GM12878 (cell line): ENCODE measurements around the gene BCL2L14. TPM values are rescaled to one million over a fixed set of nuclear protein-coding genes. Genes with fewer than 3 reads are reported as not detected.

Source experiments
- ATAC-seq: fragments of 200-7000 bp; cut with Tn5 transposase; 3 replicates; pipeline ENCODE4 v1.9.1; 2020; ENCODE audit warnings: mild to moderate bottlenecking, moderate library complexity
- BruUV-seq: library from RNA; stranded (reverse); fragments of 400-500 nt; replicated peaks from 2 replicates; lab custom pipeline; 2021; lab: Mats Ljungman, UMichigan
- CTCF ChIA-PET: fragments of 300-600 bp; sonication (Branson Sonifier 250); formaldehyde crosslinking; extraction: SDS; loops from one replicate; lab custom pipeline; 2021; ENCODE audit warnings: inconsistent platforms; lab: Yijun Ruan, JAX
- POLR2A ChIA-PET: fragments of 350-600 bp; formaldehyde crosslinking; extraction: SDS; loops from one replicate; lab custom pipeline; 2021; ENCODE audit warnings: inconsistent platforms; lab: Charles Lee
- RAD21 ChIA-PET: fragments of 300-600 bp; sonication (Branson Sonifier 250); formaldehyde crosslinking; loops from one replicate; lab custom pipeline; 2023; ENCODE audit warnings: antibody characterized with exemption; ENCODE audit not compliant: unreplicated experiment; lab: Charles Lee
- SMC1A ChIA-PET: fragments of 300-600 bp; sonication (Branson Sonifier 250); formaldehyde crosslinking; loops from one replicate; lab custom pipeline; 2023; ENCODE audit not compliant: unreplicated experiment, uncharacterized antibody; lab: Charles Lee
- DNase-seq: peaks from one replicate; pipeline ENCODE4 v3.0.0-alpha.2; 2011; ENCODE audit warnings: low read depth, low spot score
- FAIRE-seq: peaks from 3 replicates; lab custom pipeline; 2011; peaks lifted over from hg19 to GRCh38; lab: Jason Lieb, UNC
- H2AFZ ChIP-seq: 2 replicates; pipeline ENCODE4 v1.6.0; 2011; ENCODE audit warnings: low read depth, low read length, control low read depth; ENCODE audit not compliant: control insufficient read depth
- H3K27ac ChIP-seq: 2 replicates; pipeline ENCODE4 v1.5.1; 2011; ENCODE audit warnings: control low read depth; ENCODE audit not compliant: control insufficient read depth, insufficient read depth
- H3K27me3 ChIP-seq, 2 experiments: replicated peaks in 1 of 2; 2 replicates each; pipeline versions ENCODE4 v1.6.0 to v1.6.1; 2011; ENCODE audit warnings: low read length in 1 of 2; ENCODE audit not compliant: control insufficient read depth in 2 of 2, insufficient read depth in 2 of 2
- H3K36me3 ChIP-seq, 2 experiments: 2 replicates each; pipeline ENCODE4 v1.5.1; 2011; ENCODE audit warnings: low read length in 1 of 2; ENCODE audit not compliant: control insufficient read depth in 2 of 2, insufficient read depth in 2 of 2
- H3K4me1 ChIP-seq: 2 replicates; pipeline ENCODE4 v1.6.1; 2011; ENCODE audit warnings: mild to moderate bottlenecking, low read length, moderate library complexity, mixed read lengths; ENCODE audit not compliant: control insufficient read depth, insufficient read depth
- H3K4me2 ChIP-seq: 2 replicates; pipeline ENCODE4 v1.6.0; 2011; ENCODE audit warnings: control low read depth; ENCODE audit not compliant: control insufficient read depth, insufficient read depth
- H3K4me3 ChIP-seq: fragments of 200-600 bp; sonication (generic); 2 replicates; pipeline ENCODE4 v1.5.1; 2016
- H3K79me2 ChIP-seq: 2 replicates; pipeline ENCODE4 v1.6.0; 2011; ENCODE audit warnings: low read length; ENCODE audit not compliant: control insufficient read depth, insufficient read depth
- H3K9ac ChIP-seq: 2 replicates; pipeline ENCODE4 v1.8.0; 2011; ENCODE audit warnings: low read length, control low read depth, mixed read lengths; ENCODE audit not compliant: control insufficient read depth, insufficient read depth
- H3K9me3 ChIP-seq: replicated peaks from 3 replicates; pipeline ENCODE4 v1.5.1; 2011; ENCODE audit warnings: mild to moderate bottlenecking, low read length; ENCODE audit not compliant: control insufficient read depth, insufficient read depth
- H4K20me1 ChIP-seq: 2 replicates; pipeline ENCODE4 v1.6.0; 2011; ENCODE audit not compliant: control insufficient read depth, insufficient read depth
- BACH1 ChIP-seq: fragments of 450-650 bp; IDR thresholded peaks from 2 replicates; pipeline ENCODE4 v1.6.1; 2017; ENCODE audit warnings: mild to moderate bottlenecking, borderline replicate concordance
- CBX5 ChIP-seq: sonication (generic); IDR thresholded peaks from 2 replicates; pipeline ENCODE4 v1.6.1; 2016; ENCODE audit warnings: low read depth, moderate library complexity, mild to moderate bottlenecking, inconsistent platforms
- KDM1A ChIP-seq: fragments of 200-600 bp; sonication (generic); IDR thresholded peaks from 2 replicates; pipeline ENCODE4 v1.6.1; 2016; ENCODE audit warnings: borderline replicate concordance
- KLF5 ChIP-seq: fragments of 450-650 bp; IDR thresholded peaks from 2 replicates; pipeline ENCODE4 v1.6.1; 2014; ENCODE audit warnings: mild to moderate bottlenecking; ENCODE audit not compliant: partially characterized antibody
- LARP7 ChIP-seq: fragments of 450-650 bp; IDR thresholded peaks from 2 replicates; pipeline ENCODE4 v1.6.1; 2017; ENCODE audit warnings: mild to moderate bottlenecking
- MYC ChIP-seq: IDR thresholded peaks from 2 replicates; pipeline ENCODE4 v1.6.1; 2011; ENCODE audit warnings: mild to moderate bottlenecking, low read length, moderate library complexity, inconsistent platforms; ENCODE audit not compliant: insufficient read depth, insufficient replicate concordance, insufficient read length, severe bottlenecking
- NR2C1 ChIP-seq: fragments of 450-650 bp; IDR thresholded peaks from 2 replicates; pipeline ENCODE4 v1.6.1; 2017; ENCODE audit warnings: antibody characterized with exemption, mild to moderate bottlenecking, moderate library complexity
- NR2F1 ChIP-seq: fragments of 450-650 bp; conservative IDR thresholded peaks from 2 replicates; pipeline ENCODE4 v1.6.1; 2017; ENCODE audit warnings: mild to moderate bottlenecking
- PML ChIP-seq: IDR thresholded peaks from 2 replicates; pipeline ENCODE4 v1.6.1; 2012; ENCODE audit warnings: low read length, inconsistent platforms
- POLR2AphosphoS5 ChIP-seq: IDR thresholded peaks from 2 replicates; pipeline ENCODE4 v1.6.1; 2011; ENCODE audit warnings: mild to moderate bottlenecking, low read length, inconsistent platforms
- RAD21 ChIP-seq: IDR thresholded peaks from 2 replicates; pipeline ENCODE4 v1.6.1; 2011; ENCODE audit warnings: mild to moderate bottlenecking, low read depth, low read length, moderate library complexity; ENCODE audit not compliant: insufficient read depth
- SMARCA5 ChIP-seq: fragments of 450-650 bp; IDR thresholded peaks from 2 replicates; pipeline ENCODE4 v1.6.1; 2017; ENCODE audit warnings: mild to moderate bottlenecking
- STAT1 ChIP-seq: fragments of 450-650 bp; conservative IDR thresholded peaks from 2 replicates; pipeline ENCODE4 v1.6.1; 2014; ENCODE audit warnings: antibody characterized with exemption, mild to moderate bottlenecking
- TAF1 ChIP-seq: IDR thresholded peaks from 2 replicates; pipeline ENCODE4 v1.6.1; 2011; ENCODE audit warnings: mild to moderate bottlenecking, low read depth, low read length, borderline replicate concordance
- TCF7 ChIP-seq: IDR thresholded peaks from 2 replicates; pipeline ENCODE4 v1.6.1; 2014; ENCODE audit warnings: antibody characterized with exemption, borderline replicate concordance
- WGBS: methylation state at CpG from one replicate; pipeline ENCODE4 v1.1.6; 2016; ENCODE audit warnings: low lambda C conversion rate; ENCODE audit not compliant: insufficient replicate concordance, insufficient coverage; ENCODE audit errors: missing lambda C conversion rate; 5-methylcytosine and 5-hydroxymethylcytosine counted together
- in situ Hi-C: fragments of 300-500 bp; cut with MboI; formaldehyde crosslinking; loops from 9 replicates; pipeline ENCODE4 v1.14.3; 2018; ENCODE audit warnings: mixed read lengths
- intact Hi-C: fragments of 100-400 bp; cut with micrococcal nuclease; formaldehyde crosslinking; loops from one replicate; pipeline ENCODE4 v1.14.2; 2022; ENCODE audit not compliant: unreplicated experiment
- polyA plus RNA-seq, 11 experiments: library from polyadenylated mRNA; depleted of rRNA in 4 of 11; unstranded in 6 of 11; stranded (reverse) in 5 of 11; fragments of >200 nt; fragmentation: Nextera tagmentation in 4 of 11; fragmentation: Illumina TruSeq in 1 of 11; extraction: Ambion mirVana in 4 of 11; extraction: Trizol in 1 of 11; gene quantifications; 1 replicate in 1 of 11; 2 replicates in 10 of 11; pipeline versions ENCODE4 v1.2.1 to v1.2.3, GENCODE V29; 2011 to 2016; ENCODE audit warnings: inconsistent platforms in 2 of 11, missing spikeins in 2 of 11, low read depth in 1 of 11
- total RNA-seq, 4 experiments: library from RNA; depleted of rRNA in 3 of 4; stranded (reverse); fragments of >200 nt in 3 of 4; fragmentation: Illumina TruSeq in 1 of 4; extraction: Trizol in 1 of 4; gene quantifications; 2 replicates each; pipeline versions ENCODE4 v1.2.1 to v1.2.3, GENCODE V29; 2013 to 2021
- TF ChIP-seq, protein P1 (sequence below): IDR thresholded peaks from 2 replicates; pipeline ENCODE4 v1.6.1; 2011; ENCODE audit warnings: low read depth, low read length, improper control_type of control experiment, borderline replicate concordance
- TF ChIP-seq, protein P2 (sequence below): fragments of 450-650 bp; IDR thresholded peaks from 2 replicates; pipeline ENCODE4 v1.6.1; 2017; ENCODE audit warnings: antibody characterized with exemption, mild to moderate bottlenecking, moderate library complexity
- TF ChIP-seq, protein P3 (sequence below), 3 experiments: IDR thresholded peaks in 2 of 3; conservative IDR thresholded peaks in 1 of 3; 2 replicates each; pipeline ENCODE4 v1.5.1; 2011; ENCODE audit warnings: low read depth in 3 of 3, low read length in 3 of 3, mild to moderate bottlenecking in 3 of 3, control low read depth in 2 of 3, moderate library complexity in 2 of 3, inconsistent platforms in 1 of 3, mixed read lengths in 1 of 3; ENCODE audit not compliant: control insufficient read depth in 2 of 3, insufficient read depth in 1 of 3; ENCODE audit errors: extremely low read depth in 1 of 3

The BCL2L14 gene
- total and polyA plus RNA-seq, 10 of the 15 experiments (the other 5 are each of a cell fraction or from before 2014, with no cell fraction given), result 0.59 to 2.5 (median 0.90) TPM

DNA sequence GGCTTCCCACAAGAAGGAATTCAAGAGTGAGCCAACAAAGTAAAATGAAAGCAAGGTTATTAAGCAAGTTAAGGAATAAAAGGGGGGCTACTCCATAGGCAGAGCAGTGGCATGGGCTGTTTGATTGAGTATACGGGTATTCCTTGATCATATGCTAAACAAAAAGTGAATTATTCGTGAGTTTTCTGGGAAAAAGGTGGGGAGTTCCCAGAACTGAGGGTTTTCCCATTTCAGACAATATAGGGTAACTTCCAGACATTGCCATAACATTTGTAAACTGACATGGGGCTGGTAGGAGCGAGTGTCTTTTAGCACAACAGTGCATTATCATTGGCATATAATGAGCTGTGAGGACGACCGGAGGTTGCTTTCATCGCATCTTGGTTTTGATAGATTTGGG is 2.0 kb upstream of the BCL2L14 start:
- H3K79me2 ChIP-seq, result no peaks in the 10 kb centered on the region
- no peak for FAIRE-seq
- in situ Hi-C loops, result no loop called here
- TF ChIP-seq TCF7, result no peak
- TF ChIP-seq KLF5, result no peak
- TF ChIP-seq MYC, result no peak
- no peak for TF ChIP-seq TAF1
- TF ChIP-seq NR2F1, result no peak
- TF ChIP-seq STAT1, result no peak
- TF ChIP-seq, protein P1, sequence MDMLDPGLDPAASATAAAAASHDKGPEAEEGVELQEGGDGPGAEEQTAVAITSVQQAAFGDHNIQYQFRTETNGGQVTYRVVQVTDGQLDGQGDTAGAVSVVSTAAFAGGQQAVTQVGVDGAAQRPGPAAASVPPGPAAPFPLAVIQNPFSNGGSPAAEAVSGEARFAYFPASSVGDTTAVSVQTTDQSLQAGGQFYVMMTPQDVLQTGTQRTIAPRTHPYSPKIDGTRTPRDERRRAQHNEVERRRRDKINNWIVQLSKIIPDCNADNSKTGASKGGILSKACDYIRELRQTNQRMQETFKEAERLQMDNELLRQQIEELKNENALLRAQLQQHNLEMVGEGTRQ, result no peak
- TF ChIP-seq NR2C1, result no peak
- TF ChIP-seq POLR2AphosphoS5, result no peak
- no peak for TF ChIP-seq KDM1A
- no peak for TF ChIP-seq CBX5
- no peak for TF ChIP-seq RAD21
- no peak for TF ChIP-seq LARP7
- TF ChIP-seq, protein P2, sequence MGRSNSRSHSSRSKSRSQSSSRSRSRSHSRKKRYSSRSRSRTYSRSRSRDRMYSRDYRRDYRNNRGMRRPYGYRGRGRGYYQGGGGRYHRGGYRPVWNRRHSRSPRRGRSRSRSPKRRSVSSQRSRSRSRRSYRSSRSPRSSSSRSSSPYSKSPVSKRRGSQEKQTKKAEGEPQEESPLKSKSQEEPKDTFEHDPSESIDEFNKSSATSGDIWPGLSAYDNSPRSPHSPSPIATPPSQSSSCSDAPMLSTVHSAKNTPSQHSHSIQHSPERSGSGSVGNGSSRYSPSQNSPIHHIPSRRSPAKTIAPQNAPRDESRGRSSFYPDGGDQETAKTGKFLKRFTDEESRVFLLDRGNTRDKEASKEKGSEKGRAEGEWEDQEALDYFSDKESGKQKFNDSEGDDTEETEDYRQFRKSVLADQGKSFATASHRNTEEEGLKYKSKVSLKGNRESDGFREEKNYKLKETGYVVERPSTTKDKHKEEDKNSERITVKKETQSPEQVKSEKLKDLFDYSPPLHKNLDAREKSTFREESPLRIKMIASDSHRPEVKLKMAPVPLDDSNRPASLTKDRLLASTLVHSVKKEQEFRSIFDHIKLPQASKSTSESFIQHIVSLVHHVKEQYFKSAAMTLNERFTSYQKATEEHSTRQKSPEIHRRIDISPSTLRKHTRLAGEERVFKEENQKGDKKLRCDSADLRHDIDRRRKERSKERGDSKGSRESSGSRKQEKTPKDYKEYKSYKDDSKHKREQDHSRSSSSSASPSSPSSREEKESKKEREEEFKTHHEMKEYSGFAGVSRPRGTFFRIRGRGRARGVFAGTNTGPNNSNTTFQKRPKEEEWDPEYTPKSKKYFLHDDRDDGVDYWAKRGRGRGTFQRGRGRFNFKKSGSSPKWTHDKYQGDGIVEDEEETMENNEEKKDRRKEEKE, result no peak
- TF ChIP-seq SMARCA5, result no peak
- TF ChIP-seq PML, result no peak
- TF ChIP-seq, protein P3, sequence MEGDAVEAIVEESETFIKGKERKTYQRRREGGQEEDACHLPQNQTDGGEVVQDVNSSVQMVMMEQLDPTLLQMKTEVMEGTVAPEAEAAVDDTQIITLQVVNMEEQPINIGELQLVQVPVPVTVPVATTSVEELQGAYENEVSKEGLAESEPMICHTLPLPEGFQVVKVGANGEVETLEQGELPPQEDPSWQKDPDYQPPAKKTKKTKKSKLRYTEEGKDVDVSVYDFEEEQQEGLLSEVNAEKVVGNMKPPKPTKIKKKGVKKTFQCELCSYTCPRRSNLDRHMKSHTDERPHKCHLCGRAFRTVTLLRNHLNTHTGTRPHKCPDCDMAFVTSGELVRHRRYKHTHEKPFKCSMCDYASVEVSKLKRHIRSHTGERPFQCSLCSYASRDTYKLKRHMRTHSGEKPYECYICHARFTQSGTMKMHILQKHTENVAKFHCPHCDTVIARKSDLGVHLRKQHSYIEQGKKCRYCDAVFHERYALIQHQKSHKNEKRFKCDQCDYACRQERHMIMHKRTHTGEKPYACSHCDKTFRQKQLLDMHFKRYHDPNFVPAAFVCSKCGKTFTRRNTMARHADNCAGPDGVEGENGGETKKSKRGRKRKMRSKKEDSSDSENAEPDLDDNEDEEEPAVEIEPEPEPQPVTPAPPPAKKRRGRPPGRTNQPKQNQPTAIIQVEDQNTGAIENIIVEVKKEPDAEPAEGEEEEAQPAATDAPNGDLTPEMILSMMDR (IDR thresholded peaks at IDR 0.05 in 2 of 3, conservative IDR thresholded peaks at IDR 0.05 in 1 of 3; ENCODE audit: control insufficient read depth in 2 of 3, extremely low read depth in 1 of 3, insufficient read depth in 1 of 3, low read depth in 3 of 3, low read length in 3 of 3), result no peak
- no peak for TF ChIP-seq BACH1
- TF ChIP-seq, all 136 proteins: peak for 0
- ATAC-seq, result no peak
- Histone ChIP-seq H3K9ac (no peak overlapping the region), H3K9me3 (no peaks in the 10 kb centered on the region), H3K4me1 (peaks cover 7% of the 10 kb centered on the region), H4K20me1 (no peaks in the 10 kb centered on the region), H3K4me3 (no peak overlapping the region), H3K27ac (no peak overlapping the region), H2AFZ (no peak overlapping the region), H3K4me2 (no peak overlapping the region), H3K27me3 (no peaks in the 10 kb centered on the region), H3K36me3 (no peaks in the 10 kb centered on the region)
- intact Hi-C loops, result no loop called here
- BruUV-seq, result no TSS peak
- 63% methylated on average over 6 of the region's 6 CpGs for WGBS
- ChIA-PET RAD21 (interaction anchor here (0.6 kb wide), 1 partner anchor 486 kb away, joined by 3 read pairs; no protein-coding TSS in a partner anchor), POLR2A (interaction anchor here (1.5 kb wide), 1 partner anchor 9 kb away, joined by 4 read pairs; no protein-coding TSS in a partner anchor), SMC1A (interaction anchor here (1.0 kb wide), 1 partner anchor 187 kb away, joined by 3 read pairs; no protein-coding TSS in a partner anchor), CTCF (interaction anchor here (1.0 to 1.1 kb wide), 2 partner anchors 13 to 482 kb away, joined by 3 read pairs; no protein-coding TSS in a partner anchor)
- no peak for DNase-seq
